ENCODE measurements around the gene SUN2. TPM values are rescaled to one million over a fixed set of nuclear protein-coding genes. Genes with fewer than 3 reads are reported as not detected.

The SUN2 gene
- total RNA-seq, 3 donors from 2014 or later (not counting 1 experiment from before 2014, with no cell fraction given) = 882 to 1,056 (median 886) TPM

- peak overlapping the region; percentile 92 for H3K4me3 Mint-ChIP-seq
- H3K27me3 ChIP-seq (ENCODE audit: control insufficient read depth, insufficient read depth, low read length) = no peaks in the 10 kb centered on the region
- peak overlapping the region; percentile 83 for H3K27ac ChIP-seq (ENCODE audit: low read length)
- WGBS (ENCODE audit: insufficient coverage) = under 1% methylated on average over 57 of the region's 57 CpGs
- TF ChIP-seq, protein P1, sequence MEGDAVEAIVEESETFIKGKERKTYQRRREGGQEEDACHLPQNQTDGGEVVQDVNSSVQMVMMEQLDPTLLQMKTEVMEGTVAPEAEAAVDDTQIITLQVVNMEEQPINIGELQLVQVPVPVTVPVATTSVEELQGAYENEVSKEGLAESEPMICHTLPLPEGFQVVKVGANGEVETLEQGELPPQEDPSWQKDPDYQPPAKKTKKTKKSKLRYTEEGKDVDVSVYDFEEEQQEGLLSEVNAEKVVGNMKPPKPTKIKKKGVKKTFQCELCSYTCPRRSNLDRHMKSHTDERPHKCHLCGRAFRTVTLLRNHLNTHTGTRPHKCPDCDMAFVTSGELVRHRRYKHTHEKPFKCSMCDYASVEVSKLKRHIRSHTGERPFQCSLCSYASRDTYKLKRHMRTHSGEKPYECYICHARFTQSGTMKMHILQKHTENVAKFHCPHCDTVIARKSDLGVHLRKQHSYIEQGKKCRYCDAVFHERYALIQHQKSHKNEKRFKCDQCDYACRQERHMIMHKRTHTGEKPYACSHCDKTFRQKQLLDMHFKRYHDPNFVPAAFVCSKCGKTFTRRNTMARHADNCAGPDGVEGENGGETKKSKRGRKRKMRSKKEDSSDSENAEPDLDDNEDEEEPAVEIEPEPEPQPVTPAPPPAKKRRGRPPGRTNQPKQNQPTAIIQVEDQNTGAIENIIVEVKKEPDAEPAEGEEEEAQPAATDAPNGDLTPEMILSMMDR (IDR thresholded peaks at IDR 0.05) = no peak
- no peaks in the 10 kb centered on the region for H3K27me3 Mint-ChIP-seq (ENCODE audit: low read depth in 2 of 2)
- no peaks in the 10 kb centered on the region for H3K36me3 ChIP-seq (ENCODE audit: control insufficient read depth, insufficient read depth, low read length)
- H3K9me3 ChIP-seq (ENCODE audit: control insufficient read depth, insufficient read depth, low read length) = no peaks in the 10 kb centered on the region
- no peaks in the 10 kb centered on the region for H3K9me3 Mint-ChIP-seq
- peak overlapping the region; percentile 97 for H3K27ac Mint-ChIP-seq
- intact Hi-C loops (cut with micrococcal nuclease) = loop anchor here (2.0 kb wide), 1 partner anchor 20 kb away; the partner anchor contains the start of gene TOMM22
- H3K36me3 Mint-ChIP-seq = peaks cover 6% of the 10 kb centered on the region
- DNase-seq = peak in 1 of 2 donors; percentile 67
- peaks cover 50 to 61% of the 10 kb centered on the region in 2 donors for H3K4me1 Mint-ChIP-seq
- ATAC-seq = peak in 2 of 3 donors; percentile 22 to 40
- peaks cover 43% of the 10 kb centered on the region for H3K4me1 ChIP-seq (ENCODE audit: control insufficient read depth, insufficient read depth, low read length)
- H3K4me3 ChIP-seq (ENCODE audit: low read length) = peak overlapping the region; percentile 43
Measured at GRCh38 chr22:38700270-38700788, 55.5 kb downstream of the SUN2 start.

DNA sequence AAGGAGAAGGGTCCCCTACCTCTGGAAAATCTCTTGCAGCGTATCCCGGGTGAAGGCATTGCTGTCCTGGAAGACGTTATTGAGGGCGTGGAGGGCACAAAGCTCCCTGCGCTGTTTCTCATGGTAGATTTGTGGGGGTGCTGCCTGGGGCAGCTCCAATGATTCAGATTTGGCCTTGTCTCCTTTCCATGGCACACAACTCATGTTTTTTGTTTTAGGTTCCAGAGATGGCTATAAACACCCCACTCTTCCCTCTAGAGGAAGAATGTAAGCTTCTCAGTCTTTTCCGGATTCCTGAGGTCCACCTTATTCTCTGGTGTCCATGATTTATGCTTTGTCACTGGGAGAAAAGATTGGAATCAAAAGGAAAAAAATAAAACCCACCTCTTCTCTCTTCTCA lies 56.0 kb downstream of the SUN2 start:
- Histone ChIP-seq H3K27ac (ENCODE audit: low read length) (peak overlapping the region; percentile 83), H3K36me3 (ENCODE audit: control insufficient read depth, insufficient read depth, low read length) (no peaks in the 10 kb centered on the region), H3K4me1 (ENCODE audit: control insufficient read depth, insufficient read depth, low read length) (peaks cover 38% of the 10 kb centered on the region), H3K4me3 (ENCODE audit: low read length) (peak overlapping the region; percentile 43), H3K27me3 (ENCODE audit: control insufficient read depth, insufficient read depth, low read length) (no peaks in the 10 kb centered on the region), H3K9me3 (ENCODE audit: control insufficient read depth, insufficient read depth, low read length) (no peaks in the 10 kb centered on the region)
- H3K4me1 Mint-ChIP-seq = peaks cover 50 to 60% of the 10 kb centered on the region in 2 donors
- DNase-seq (peak in 1 of 2 donors; percentile 28), ATAC-seq (no peak)
- WGBS (ENCODE audit: insufficient coverage) = 92% methylated on average over 5 of the region's 6 CpGs
- H3K4me3 Mint-ChIP-seq = peak overlapping the region; percentile 85
- H3K27ac Mint-ChIP-seq = peak overlapping the region; percentile 97
- TF ChIP-seq, protein P1 (IDR thresholded peaks at IDR 0.05) = no peak
- intact Hi-C loops (cut with micrococcal nuclease) = loop anchor here (2.0 kb wide), 1 partner anchor 19 kb away; the partner anchor contains the start of gene TOMM22
- peaks cover 6% of the 10 kb centered on the region for H3K36me3 Mint-ChIP-seq
- H3K27me3 Mint-ChIP-seq (ENCODE audit: low read depth in 2 of 2) = no peaks in the 10 kb centered on the region
- no peaks in the 10 kb centered on the region for H3K9me3 Mint-ChIP-seq

- peaks cover 35% of the 10 kb centered on the region for H3K4me1 ChIP-seq (ENCODE audit: control insufficient read depth, insufficient read depth, low read length)
- DNase-seq = peak in 1 of 2 donors; percentile 27
Measured at GRCh38 chr22:38699143-38699542, 56.7 kb downstream of the SUN2 start.

More at GRCh38 chr22:38699143-38699542, 56.7 kb downstream of the SUN2 start:
- 86% methylated on average over 5 of the region's 5 CpGs for WGBS (ENCODE audit: insufficient coverage)
- intact Hi-C loops (cut with micrococcal nuclease) = no loop called here
- Histone ChIP-seq H3K4me3 (ENCODE audit: low read length) (no peak overlapping the region), H3K27me3 (ENCODE audit: control insufficient read depth, insufficient read depth, low read length) (no peaks in the 10 kb centered on the region), H3K27ac (ENCODE audit: low read length) (peak overlapping the region; percentile 83), H3K9me3 (ENCODE audit: control insufficient read depth, insufficient read depth, low read length) (no peaks in the 10 kb centered on the region), H3K36me3 (ENCODE audit: control insufficient read depth, insufficient read depth, low read length) (no peaks in the 10 kb centered on the region)
- Mint-ChIP-seq H3K27ac (peak overlapping the region; percentile 97), H3K4me3 (peak overlapping the region; percentile 85), H3K27me3 (ENCODE audit: low read depth in 2 of 2) (no peaks in the 10 kb centered on the region), H3K9me3 (no peaks in the 10 kb centered on the region), H3K4me1 (peaks cover 51 to 59% of the 10 kb centered on the region in 2 donors), H3K36me3 (peaks cover 6% of the 10 kb centered on the region)
- ATAC-seq = no peak
- TF ChIP-seq, protein P1 (IDR thresholded peaks at IDR 0.05) = no peak

Data from natural killer cell (primary cell).